ENCODE measurements around the gene MEST. TPM values are rescaled to one million over a fixed set of nuclear protein-coding genes. Genes with fewer than 3 reads are reported as not detected.
"Not testable (repeated sequence)": the region's sequence is repeated elsewhere in the genome, so short reads cannot be mapped to it uniquely, and the experiment has no call there.

MEST gene
- total RNA-seq, 1 donor from 2014 or later: 572 TPM

GRCh38 chr7:130500463-130500862 is 8.6 kb downstream of the MEST start:
- H3K4me3 Mint-ChIP-seq: no peak overlapping the region
- H3K36me3 Mint-ChIP-seq: peaks cover 70% of the 10 kb centered on the region
- no peaks in the 10 kb centered on the region for H3K27me3 Mint-ChIP-seq
- no peaks in the 10 kb centered on the region for H3K9me3 Mint-ChIP-seq
- TF ChIP-seq, protein P1, sequence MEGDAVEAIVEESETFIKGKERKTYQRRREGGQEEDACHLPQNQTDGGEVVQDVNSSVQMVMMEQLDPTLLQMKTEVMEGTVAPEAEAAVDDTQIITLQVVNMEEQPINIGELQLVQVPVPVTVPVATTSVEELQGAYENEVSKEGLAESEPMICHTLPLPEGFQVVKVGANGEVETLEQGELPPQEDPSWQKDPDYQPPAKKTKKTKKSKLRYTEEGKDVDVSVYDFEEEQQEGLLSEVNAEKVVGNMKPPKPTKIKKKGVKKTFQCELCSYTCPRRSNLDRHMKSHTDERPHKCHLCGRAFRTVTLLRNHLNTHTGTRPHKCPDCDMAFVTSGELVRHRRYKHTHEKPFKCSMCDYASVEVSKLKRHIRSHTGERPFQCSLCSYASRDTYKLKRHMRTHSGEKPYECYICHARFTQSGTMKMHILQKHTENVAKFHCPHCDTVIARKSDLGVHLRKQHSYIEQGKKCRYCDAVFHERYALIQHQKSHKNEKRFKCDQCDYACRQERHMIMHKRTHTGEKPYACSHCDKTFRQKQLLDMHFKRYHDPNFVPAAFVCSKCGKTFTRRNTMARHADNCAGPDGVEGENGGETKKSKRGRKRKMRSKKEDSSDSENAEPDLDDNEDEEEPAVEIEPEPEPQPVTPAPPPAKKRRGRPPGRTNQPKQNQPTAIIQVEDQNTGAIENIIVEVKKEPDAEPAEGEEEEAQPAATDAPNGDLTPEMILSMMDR (conservative IDR thresholded peaks at IDR 0.05): no peak
- no peak for DNase-seq (ENCODE audit: extremely low spot score, unreplicated experiment)
- no peak overlapping the region for H3K27ac Mint-ChIP-seq
- H3K4me1 Mint-ChIP-seq (ENCODE audit: unreplicated experiment): no peaks in the 10 kb centered on the region

- peaks cover 66% of the 10 kb centered on the region for H3K36me3 Mint-ChIP-seq
- no peak overlapping the region for H3K4me3 Mint-ChIP-seq
- H3K27ac Mint-ChIP-seq: no peak overlapping the region
- no peak for DNase-seq (ENCODE audit: extremely low spot score, unreplicated experiment)
- H3K9me3 Mint-ChIP-seq: no peaks in the 10 kb centered on the region
- no peaks in the 10 kb centered on the region for H3K4me1 Mint-ChIP-seq (ENCODE audit: unreplicated experiment)
- H3K27me3 Mint-ChIP-seq: no peaks in the 10 kb centered on the region
- TF ChIP-seq, protein P1 (conservative IDR thresholded peaks at IDR 0.05): no peak
These were observed 9.0 kb downstream of the MEST start for GRCh38 chr7:130500910-130501309.

GRCh38 chr7:130505753-130506152 is 13.9 kb downstream of the MEST start:
- Mint-ChIP-seq H3K36me3 (peaks cover 46% of the 10 kb centered on the region), H3K4me3 (no peak overlapping the region), H3K4me1 (ENCODE audit: unreplicated experiment) (peaks cover 4% of the 10 kb centered on the region), H3K27ac (no peak overlapping the region), H3K27me3 (no peaks in the 10 kb centered on the region), H3K9me3 (no peaks in the 10 kb centered on the region)
- TF ChIP-seq, protein P1 (conservative IDR thresholded peaks at IDR 0.05): no peak
- DNase-seq (ENCODE audit: extremely low spot score, unreplicated experiment): no peak

GRCh38 chr7:130506358-130506757 is 14.5 kb downstream of the MEST start:
- Mint-ChIP-seq H3K27ac (no peak overlapping the region), H3K36me3 (peaks cover 42% of the 10 kb centered on the region), H3K27me3 (no peaks in the 10 kb centered on the region), H3K9me3 (no peaks in the 10 kb centered on the region), H3K4me1 (ENCODE audit: unreplicated experiment) (peaks cover 4% of the 10 kb centered on the region), H3K4me3 (no peak overlapping the region)
- TF ChIP-seq, protein P1 (conservative IDR thresholded peaks at IDR 0.05): no peak
- no peak for DNase-seq (ENCODE audit: extremely low spot score, unreplicated experiment)

DNA sequence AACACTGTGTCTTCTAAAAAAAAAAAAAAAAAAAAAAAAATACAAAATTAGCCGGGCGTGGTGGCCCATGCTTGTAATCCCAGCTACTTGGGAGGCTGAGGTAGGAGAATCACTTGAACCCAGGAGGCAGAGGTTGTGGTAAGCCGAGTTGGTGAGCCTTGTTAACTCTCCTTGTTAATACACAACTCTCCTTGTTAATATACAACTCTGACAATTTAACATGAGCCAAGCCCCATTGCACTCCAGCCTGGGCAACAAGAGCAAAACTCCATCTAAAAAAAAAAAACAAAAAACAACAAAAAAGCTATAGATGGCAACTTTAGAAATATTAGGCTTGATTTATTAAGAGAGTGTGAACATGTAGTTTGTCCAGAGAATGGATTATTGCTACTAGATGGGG is 20.2 kb downstream of the MEST start:
- peaks cover 12% of the 10 kb centered on the region for H3K36me3 Mint-ChIP-seq
- not testable (repeated sequence) for DNase-seq (ENCODE audit: extremely low spot score, unreplicated experiment); H3K4me3 Mint-ChIP-seq; H3K27me3 Mint-ChIP-seq; H3K27ac Mint-ChIP-seq; H3K4me1 Mint-ChIP-seq (ENCODE audit: unreplicated experiment); H3K9me3 Mint-ChIP-seq

GRCh38 chr7:130513447-130513846 is 21.6 kb downstream of the MEST start:
- Mint-ChIP-seq H3K27me3 (no peaks in the 10 kb centered on the region), H3K4me1 (ENCODE audit: unreplicated experiment) (no peaks in the 10 kb centered on the region), H3K9me3 (no peaks in the 10 kb centered on the region), H3K27ac (no peak overlapping the region), H3K36me3 (peaks cover under 1% of the 10 kb centered on the region), H3K4me3 (no peak overlapping the region)
- DNase-seq (ENCODE audit: extremely low spot score, unreplicated experiment): no peak
- TF ChIP-seq, protein P1 (conservative IDR thresholded peaks at IDR 0.05): no peak
